Subcutaneous adipose tissue (tissue), 4 donors: ENCODE results near the gene PLXNA2. TPM values are rescaled to one million over a fixed set of nuclear protein-coding genes. Genes with fewer than 3 reads are reported as not detected.

ENCODE experiments used
- total RNA-seq, 4 donors: library from RNA; depleted of rRNA; stranded (reverse); fragments of >200 nt; gene quantifications; one replicate each; pipeline ENCODE4 v1.1.0, GENCODE V29; 2016
- TF ChIP-seq, protein P1 (sequence below): fragments of 450-650 bp; IDR thresholded peaks from one replicate; pipeline ENCODE4 v1.5.1; 2016; ENCODE audit warnings: low read depth, mild to moderate bottlenecking, control low read depth, antibody characterized with exemption, moderate library complexity

PLXNA2 gene
- total RNA-seq, 4 donors from 2014 or later, result 6.8 to 37.5 (median 14.3) TPM

DNA sequence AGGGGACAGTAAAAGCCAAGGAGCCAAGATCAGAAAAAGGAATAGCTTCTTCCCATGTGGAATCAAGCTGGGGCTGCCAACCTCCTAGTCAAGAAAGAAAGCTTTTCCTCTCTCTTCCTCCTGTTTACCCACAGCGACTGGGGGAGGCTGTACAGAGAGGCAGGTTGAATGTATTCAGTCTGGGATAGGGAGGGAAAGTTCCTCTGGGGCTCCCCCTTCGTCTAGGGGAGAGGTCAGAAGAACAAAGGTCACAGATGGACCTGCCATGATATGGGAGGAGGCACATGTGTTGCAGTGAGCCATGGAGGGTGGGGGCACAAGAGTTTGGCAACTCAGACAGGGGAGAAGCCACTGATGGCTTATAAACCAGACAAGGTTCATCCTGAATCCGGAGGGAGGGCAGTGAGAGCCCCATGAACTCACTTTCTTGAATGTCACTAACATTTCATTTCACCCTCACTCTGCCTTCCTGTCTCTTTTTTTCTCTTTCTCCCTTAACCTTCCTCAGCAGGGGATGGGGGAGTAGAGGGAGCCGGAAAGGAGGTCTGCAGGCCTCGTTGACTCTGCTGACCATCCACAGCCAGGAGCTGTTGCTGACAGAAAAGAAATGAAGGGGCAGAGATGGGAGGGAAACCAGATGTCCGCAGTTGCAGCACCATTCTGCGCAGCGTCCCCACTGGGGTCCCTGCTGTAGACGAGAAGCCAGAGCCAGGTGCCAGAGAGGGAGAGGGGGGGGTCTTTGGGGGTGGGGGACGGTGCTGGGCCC, 61.1 kb downstream of the PLXNA2 start:
- TF ChIP-seq, protein P1, sequence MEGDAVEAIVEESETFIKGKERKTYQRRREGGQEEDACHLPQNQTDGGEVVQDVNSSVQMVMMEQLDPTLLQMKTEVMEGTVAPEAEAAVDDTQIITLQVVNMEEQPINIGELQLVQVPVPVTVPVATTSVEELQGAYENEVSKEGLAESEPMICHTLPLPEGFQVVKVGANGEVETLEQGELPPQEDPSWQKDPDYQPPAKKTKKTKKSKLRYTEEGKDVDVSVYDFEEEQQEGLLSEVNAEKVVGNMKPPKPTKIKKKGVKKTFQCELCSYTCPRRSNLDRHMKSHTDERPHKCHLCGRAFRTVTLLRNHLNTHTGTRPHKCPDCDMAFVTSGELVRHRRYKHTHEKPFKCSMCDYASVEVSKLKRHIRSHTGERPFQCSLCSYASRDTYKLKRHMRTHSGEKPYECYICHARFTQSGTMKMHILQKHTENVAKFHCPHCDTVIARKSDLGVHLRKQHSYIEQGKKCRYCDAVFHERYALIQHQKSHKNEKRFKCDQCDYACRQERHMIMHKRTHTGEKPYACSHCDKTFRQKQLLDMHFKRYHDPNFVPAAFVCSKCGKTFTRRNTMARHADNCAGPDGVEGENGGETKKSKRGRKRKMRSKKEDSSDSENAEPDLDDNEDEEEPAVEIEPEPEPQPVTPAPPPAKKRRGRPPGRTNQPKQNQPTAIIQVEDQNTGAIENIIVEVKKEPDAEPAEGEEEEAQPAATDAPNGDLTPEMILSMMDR, result no peak

DNA sequence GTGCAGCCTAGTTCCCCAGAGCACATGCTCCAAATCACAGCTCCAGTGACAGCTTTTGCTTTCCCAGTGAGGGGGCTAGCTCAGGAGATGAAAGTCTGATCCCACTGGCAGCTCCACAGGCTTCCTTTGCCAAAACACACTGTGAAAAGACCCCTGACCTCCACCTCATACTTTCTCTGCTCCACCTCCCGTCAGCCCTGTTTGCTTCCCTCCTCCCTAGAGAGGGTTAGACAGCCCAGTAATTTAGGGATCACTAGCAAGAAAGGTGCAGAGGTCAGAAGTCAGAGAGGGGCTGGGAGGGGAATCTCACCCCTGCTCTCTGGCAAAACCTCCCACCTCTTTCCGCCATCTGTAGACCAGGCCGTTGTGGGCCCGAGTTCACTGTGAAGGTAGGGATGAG, 62.8 kb downstream of the PLXNA2 start:
- TF ChIP-seq, protein P1, result no peak

DNA sequence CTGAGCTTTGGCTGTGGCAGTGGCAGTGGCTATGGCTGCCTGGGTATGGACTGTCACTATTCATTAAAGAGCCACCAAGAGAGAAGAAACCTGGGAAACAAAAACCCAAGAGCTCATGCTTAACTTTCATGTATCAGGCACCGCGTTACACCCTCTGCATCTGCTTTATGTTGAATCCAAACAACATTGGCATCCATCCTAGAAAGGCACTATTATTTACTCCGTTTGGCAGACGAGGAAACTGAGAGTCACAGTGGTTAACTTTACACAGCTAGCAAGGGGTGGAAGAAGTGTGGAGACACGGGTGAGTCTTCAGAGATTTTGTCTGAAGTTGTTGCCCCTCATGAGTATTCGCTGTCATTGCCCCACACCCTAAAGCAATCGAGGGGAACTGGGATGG, 63.8 kb downstream of the PLXNA2 start:
- TF ChIP-seq, protein P1, result no peak

DNA sequence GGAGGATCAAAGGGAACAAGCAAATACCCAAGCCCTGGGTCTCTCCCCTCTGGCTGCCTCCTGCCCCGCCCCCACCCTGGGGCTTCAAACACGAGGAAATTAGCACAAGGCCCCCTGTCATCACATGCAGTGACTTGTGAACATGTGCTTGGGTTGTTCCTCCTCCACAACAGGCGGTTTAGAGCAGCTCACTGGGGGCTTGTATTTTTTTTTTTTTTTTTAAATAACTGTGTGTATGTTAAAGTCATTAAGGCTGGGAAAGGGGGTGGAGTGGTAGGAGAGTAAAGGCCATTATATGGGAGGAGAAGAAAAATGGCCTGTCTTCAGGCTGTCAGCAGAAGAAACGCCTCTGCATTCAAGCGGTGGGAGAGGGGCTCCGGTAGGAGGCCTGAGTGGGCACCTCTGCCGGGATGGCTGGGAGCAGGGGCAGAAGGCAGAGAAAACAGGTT, 64.2 kb downstream of the PLXNA2 start:
- TF ChIP-seq, protein P1, result no peak

DNA sequence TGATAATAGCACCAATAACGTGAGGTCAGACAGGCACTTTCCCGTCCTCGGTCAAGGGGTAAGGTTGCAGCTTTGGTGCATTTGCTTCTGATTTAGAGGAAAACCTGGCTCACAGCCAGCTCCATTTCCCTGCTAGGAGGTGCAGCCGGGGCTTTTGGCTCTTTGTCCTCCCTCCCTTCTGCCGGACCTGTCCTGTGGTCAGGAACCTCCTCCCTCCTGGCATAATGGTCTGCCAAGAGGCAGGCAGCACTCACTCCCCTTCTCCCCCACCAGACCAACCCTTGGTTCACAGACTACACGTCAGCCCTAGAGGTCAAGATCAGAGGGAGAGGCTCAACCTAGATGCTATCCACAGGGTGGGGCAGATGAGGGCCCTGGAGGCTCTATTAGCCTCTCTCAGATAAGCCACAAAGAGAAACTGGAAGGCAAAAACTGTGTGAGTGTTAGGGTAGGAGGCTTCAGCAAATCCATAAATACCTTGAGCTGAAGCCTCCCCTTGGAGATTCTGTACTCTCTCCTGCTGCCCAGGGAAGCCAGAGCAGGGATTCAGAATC, 64.8 kb downstream of the PLXNA2 start:
- TF ChIP-seq, protein P1, result no peak

DNA sequence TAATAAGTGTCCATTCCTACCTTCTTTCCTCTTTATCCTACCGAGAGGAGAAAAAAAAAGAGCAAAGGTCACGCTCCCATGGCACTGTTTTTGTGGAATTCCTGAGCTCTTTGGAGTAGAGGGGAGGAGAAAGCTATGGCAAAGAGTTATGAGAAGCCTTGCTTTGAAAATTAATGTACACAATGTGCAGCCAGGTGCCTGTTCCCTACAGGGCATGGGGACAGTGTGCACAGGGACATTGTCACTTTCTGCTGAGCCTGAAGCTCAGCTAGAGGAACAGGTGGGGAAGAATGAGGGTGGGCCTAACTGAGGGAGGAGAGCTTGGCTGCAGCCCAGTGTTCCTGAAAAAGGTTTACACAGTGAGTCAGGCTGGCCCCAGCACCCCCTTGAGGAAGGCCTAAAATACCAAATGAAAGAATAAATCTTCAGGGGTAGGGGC, 66.1 kb downstream of the PLXNA2 start:
- TF ChIP-seq, protein P1, result no peak

DNA sequence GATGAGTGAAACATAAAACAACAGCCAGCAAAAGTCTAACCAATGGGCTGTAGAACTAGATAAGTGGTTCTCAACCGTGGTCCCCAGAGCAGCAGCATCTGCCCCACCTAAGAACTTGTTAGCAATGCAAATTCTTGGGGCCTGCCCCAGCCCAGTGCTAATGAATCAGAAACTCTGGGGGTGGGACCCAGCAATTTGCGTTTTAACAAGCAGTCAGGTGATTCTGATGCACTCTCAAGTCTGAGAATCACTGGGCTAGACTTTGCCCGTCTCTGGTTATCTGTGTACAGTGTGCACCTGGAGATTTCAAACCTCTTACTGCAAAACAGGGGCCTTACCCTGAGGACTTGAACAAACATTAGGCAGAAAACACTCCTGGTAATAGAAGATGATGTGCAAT, 66.5 kb downstream of the PLXNA2 start:
- TF ChIP-seq, protein P1, result no peak
